UCSD-AML1 (cell line): ENCODE data around the gene KCNJ1.

Experiments
- DNase-seq: peaks from one replicate; lab custom pipeline; 2025; ENCODE audit not compliant: unreplicated experiment; lab: John Stamatoyannopoulos, UW

The KCNJ1 gene

DNA sequence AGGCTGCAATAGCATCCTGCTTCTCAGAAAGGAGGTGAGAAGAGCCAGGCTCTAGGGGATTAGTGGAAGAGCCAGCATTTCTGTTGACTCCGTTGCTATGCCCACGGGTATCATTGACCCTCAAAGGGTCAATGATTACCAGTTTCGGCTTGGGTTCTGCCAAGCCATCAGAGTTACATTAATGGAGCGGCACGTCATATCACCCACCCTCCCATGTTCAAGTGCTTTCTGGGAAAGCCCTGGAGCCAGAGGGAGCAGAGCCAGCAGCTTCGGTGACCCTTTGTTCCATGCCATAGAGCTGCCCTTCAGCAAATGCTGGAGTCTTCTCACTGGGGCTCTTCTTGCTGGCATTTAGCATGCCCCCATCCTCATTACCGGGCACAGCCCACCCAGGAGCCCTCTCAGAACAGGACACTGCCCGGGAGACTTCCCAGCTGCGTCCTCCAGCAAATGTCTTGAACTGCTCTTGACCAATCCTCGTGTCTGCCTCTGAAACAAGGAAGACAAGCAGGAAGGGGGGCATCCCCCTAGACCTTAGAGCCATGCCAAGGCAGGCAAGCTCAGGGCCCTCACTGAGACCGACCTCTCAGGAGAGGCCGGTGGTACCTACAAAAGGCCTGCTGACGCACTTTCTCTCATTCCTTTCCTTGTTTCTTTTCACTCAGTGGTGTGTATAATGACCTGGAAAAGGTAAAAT lies 14.6 kb downstream of the KCNJ1 start:
- DNase-seq, result no peak

DNA sequence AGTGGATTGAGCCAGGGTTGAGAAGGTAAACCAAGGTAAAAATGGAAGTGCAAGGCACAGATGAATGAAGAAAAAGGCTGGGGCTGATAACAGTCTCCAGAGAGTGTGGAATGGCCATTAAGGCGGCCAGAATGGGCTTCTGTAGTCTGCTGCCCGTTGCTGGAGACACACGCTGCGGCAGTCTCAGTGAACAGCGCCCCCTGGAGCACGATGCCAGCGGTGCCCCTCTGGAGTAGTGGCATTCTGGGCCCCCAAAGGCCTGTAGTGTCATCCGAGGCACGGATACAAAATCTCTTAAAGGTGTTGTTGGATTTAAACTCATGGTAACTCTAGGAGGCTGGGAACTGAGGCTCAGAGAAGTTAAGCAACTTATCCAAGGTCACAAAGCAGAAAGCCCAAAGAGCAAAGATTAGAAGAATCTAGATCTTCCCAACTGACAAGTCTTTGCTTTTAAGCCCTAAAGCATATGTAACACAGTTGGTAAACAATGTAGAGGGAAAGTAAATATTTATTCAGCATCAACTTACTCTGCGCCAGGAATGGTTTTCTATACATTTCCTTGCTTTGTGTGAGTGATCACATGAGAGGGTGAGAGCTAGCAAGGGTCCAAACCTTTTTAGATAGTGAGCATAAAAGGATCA lies 18.2 kb downstream of the KCNJ1 start:
- DNase-seq, result peak; percentile 86

DNA sequence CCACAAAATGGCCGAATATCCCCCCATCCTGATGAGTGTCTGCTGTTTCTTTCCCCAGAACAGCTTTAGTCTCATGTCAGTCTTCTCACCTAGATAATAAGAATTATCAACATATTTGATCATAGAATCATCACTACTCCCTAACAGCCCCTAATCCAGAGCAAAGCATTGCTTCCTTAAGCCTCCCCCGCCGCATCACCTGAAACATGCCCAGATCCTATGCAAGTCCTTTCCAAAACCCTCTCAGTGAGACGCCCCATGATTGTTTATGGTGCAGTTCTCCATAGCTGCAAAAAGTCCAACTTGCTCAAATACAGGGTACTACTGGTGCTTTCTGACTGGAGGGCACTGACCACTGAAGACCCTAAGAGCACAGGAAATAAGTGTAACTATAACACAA lies 20.1 kb downstream of the KCNJ1 start:
- no peak for DNase-seq

DNA sequence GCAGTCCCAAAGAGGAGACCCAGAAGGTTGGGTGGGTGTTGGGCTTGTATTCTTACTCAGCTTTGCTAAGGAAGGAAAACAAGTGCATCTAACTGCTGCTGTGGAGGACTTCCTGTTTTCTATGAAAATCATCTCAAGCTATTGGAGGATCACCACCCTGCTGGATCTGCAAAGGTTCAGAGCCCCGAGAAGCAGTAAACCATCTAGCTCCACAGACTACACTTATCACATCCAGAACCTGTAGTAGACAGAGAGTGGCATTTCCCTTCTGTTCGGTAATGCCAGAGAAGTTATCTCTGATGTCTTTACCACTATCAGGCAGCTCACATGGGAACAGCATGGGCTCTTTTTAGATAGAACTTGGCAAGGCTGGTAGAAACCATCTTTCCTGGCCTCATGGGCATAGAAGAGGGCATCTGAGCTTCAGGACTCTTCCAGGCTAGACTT lies 21.7 kb downstream of the KCNJ1 start:
- DNase-seq, result peak; percentile 32

DNA sequence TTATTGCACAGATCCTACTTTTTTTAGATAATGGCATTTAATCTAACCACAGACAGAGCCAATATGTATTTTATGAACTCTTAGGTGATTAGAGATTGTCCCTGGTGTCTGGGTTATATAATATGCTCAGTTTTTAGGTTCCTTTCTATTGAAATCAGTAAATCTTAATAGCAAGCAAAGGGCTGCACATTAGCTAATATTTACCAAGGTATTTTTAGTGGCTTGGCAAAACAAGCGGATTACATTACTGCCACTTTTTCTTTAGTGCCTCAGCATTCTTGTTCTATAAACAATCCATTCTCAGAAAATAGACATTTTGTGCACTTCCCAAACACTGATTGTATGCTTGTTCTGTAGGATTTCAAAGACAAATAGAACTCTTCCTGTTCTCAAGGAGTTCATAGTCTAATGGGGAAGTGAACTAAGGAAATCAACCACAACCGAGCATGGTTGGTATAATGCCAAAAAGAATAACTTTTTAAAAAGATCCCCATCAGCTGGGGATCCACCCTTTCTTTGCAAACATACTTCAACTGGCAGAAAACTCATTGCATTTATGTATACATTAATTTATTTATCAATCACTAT lies 23.8 kb downstream of the KCNJ1 start:
- DNase-seq, result no peak

DNA sequence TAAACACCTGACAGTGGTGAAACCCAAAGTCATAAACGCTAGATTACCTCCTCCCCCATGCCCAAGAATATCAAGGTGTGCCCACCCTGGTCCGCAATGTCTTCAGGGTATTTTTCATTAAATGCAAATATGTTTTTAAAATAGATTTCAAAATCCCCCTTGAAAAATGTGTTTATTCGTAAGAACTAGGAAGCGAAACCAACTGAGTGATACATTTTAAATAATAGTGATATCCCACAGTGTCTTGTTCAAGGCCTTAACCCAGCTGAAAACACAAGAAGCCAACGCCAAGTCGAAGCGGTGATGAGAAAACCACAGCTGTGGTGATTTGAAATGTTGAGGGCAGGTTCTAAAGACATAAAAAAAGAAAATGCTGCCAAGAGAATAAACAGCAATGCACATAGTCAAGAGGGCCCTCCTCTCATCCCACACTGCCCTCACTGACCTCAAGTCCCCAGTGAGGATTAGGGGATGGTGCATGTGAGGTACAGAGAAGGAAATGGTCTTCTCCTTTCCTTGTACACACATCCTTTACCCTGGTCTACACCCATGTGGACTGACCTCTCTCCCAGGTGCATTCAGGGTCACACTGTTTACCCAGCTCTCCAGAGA lies 25.5 kb downstream of the KCNJ1 start:
- DNase-seq, result no peak

DNA sequence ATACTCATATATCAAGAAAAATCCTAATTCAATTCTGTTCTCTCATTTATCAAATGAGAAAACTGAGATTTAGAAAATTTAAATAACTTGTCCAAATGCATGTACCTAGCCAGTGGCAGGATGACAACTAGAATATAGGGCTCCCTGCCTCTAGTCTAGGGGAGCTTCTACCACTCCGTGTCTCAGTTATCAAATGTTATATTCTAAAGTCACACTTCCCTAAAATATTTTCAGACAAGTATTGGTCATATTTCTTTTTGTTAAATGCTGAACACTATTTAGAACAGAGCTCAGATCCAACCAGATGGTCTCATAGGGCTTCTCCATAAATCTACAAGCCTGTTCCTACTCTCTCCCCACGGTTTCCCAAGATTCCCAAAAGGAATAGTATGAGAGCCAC lies 26.3 kb downstream of the KCNJ1 start:
- DNase-seq, result no peak

DNA sequence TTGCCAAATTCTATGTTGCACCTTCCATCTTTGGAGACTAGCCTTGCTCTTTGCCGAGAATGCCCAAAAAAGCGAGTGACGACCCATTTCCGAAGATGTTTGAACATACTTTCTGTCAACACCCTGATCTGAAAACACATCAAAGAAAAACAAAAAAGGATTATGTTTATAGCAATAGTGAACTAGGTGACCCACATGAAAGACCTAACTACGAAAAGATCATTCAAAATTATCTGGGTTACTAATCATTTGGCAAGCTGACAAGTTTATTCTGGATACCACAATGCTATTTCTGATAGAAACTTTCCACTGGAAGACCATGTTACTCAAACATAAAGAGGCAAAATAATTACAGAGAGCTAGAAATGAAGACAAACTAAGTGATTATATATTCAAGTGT lies 27.0 kb downstream of the KCNJ1 start:
- no peak for DNase-seq

DNA sequence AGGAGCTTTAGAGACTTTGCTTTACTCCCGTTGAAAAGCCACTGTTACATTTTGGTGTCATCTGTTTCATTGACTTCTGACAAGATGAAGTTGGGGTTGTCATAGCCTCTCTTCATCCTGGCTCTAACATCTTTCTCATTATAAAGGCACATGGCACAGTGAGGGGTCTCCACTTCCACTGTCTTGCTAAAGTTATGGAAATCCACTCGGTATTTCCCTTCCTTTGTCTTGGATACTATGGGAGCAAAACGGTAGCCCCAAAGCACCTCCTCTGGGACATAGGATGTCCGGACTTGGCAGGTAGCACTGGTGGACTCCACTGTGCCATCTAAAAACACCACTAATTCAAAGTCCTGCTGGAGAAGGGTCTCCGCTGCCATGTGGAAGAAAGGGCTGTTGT lies 28.0 kb downstream of the KCNJ1 start:
- no peak for DNase-seq

DNA sequence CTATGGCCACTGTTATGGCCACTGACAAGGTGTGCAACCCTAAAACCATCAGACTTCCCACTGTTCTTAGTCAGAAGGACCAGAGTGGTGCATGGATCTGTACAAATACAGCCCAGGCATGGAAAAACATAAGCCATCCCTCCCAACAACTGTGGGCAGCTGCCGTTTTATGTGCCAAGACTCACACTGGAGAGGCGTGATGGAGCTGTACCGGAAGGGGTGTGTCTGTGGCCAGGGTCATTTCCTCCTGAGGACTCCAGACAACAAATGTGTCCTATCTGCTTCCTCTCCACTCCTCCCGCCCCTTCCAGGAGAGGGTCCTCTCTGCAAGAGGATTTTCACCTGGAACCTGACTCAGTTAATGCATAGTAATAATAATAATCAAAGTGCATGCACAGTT lies 29.5 kb downstream of the KCNJ1 start:
- peak; percentile 81 for DNase-seq

DNA sequence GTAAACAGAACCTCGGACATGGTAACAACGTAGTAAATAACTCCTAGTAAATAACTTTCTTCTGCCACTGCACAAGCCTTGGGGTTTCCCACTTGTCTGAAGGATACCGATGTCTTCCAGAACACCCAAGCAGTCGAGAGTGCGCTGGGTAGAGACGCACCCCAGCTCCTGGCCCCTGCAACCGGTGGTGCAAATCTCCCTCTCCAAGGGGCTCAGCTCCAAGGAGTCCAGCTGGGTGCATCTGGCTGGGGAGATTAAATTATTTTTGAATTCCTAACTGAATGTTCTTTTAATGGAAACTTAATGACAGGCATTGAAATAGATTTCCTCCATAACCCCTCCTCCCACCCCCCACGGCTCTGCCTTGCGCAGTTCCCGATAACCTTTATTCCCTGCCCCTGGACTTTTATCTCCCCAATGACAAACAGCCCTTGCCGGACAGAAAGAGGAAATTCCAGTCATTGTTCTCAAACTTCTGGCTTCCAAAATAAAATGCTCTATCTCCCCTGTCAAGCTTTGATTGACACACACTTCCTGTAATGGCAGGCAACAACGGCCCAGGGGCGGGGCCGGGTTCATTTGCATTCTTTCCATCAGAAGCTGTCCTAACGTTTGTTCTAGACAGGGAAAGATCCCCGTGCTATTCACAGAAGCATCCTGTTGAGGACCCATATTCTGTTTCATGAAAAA lies 31.2 kb downstream of the KCNJ1 start:
- peak; percentile 89 for DNase-seq

DNA sequence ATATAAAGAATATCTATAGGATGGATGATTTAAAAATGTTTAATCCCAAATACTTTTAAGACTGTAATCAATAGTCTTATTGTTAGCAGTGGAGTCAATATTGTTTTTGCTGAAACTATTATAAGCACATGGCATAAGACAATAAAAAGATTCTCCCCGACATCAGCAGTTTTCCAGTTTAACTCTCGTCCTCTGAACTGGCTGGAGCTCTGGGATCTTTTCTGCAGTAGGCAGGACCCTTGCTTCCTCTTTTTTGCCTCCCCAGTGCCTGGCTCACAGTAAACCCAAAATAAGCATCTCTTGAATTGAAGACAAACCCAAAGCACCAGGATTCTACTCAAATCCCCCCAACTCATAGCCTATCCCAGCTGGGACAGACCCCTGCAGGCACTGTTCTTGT lies 32.9 kb downstream of the KCNJ1 start:
- no peak for DNase-seq

DNA sequence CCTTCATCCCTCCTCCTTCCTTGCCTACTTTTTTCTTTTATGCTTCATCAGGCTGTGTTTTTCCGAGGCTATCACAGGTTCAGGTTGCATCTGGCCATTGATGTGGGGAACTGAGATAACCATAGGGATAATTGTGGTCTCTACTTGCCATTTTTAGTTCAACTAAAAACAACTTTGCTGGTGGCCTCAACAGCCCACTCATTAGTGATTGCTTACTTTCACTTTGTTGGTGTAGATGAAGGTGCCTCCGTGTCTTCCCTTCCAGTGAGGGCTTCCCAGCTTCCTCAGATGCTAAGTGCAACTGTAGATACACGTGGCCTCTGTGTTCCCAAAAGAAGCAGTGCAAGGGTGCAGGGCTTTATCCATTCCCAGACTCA lies 35.0 kb downstream of the KCNJ1 start:
- no peak for DNase-seq

DNA sequence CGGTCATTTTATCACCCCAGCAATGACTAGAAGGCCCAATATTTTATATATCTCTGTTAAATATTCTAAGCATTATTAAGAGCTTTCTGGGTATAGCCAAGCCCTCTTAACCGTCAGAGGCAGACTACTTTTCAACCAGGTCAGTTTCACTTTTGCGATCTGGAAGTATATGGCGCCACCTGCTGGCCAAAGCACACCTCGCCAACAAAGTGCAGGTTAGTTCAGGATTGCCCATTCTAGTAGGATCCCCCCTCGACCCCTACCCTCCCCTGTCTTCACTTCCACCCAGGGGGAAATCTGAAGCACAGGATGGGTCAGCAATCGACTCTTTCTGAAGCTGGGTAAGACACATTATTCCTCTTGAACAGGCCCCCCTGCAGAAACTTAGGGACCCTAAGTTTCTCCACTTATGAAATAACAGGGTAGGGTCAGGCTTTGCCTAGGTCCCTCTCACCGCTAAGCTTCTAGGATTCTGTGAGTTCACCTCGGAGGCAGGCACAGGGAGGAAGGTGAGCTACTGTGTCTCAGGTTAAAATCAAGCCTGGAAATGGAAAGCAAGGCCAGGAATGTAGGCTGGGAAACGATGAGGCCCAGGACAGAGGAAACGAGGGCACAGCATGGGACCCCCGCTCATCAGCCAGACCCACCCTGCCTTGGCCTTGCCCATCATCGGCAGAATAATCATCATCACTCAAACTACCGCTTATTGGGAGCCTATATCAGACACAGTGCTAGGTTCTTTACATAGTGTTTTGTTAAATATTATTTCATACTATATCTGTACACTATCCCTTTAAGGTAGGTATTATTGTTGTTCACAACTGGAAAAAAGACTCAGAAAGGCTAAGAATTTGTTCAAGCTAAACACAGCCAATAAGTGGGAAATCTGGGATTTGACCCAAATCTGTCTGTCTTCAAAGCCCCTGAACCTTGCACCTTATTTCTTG lies 35.6 kb downstream of the KCNJ1 start:
- DNase-seq, result peak; percentile 85

DNA sequence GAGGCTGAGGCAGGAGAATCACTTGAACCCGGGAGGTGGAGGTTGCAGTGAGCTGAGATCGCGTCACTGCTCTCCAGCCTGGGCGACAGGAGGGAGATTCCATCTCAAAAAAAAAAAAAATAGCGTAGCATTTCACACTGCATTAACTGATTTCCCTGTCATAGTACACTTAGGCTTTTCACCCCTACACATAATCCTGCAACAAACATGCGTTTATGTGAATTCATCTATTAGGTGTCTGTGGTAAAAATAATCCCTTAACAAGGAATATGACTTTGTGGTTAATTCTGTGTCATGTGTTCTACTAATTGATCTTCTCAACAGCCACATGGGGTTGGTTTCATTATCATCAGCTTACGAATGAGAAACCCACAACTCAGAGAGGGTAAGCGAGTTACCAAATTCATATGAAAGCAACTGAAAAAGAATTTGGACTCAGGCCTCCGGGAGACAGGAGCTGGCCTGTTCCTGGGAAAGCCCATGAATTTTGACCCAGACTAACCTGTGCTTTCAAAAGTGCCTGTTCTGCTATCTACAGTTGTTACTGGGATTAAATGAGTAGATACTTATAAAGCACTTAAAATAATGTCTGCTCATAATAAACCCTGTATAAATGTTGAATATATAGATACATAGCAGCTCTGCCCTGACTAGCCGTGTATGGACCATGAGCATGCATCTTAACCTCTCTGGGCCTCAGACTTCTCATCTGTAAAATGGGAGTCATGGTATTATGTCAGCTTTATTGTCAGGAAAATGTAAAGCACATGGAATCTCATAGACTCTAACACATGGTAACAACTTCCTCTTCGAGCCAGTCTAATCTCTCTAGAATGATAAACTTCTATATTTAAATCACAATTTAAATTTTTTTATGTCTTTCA lies 36.6 kb downstream of the KCNJ1 start:
- DNase-seq, result no peak

DNA sequence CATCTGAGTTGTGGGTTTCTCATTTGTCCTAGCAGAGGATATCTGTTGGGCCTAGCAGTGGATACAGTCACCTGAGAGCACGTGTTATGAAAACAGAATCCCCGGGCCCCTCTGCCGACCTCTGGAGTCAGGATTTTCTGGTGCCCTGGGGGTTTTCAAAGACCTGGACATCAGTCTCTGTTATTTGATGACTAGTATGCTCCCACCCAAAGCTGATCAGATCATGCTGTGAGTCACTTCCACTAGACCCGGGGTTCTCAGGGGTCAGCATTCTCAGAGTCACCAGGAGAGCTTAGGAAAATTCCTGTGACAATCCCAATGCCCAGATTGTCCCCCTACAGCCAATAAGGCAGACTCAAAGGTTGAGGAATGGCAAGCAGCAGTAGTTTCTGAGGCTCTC lies 38.7 kb downstream of the KCNJ1 start:
- no peak for DNase-seq

DNA sequence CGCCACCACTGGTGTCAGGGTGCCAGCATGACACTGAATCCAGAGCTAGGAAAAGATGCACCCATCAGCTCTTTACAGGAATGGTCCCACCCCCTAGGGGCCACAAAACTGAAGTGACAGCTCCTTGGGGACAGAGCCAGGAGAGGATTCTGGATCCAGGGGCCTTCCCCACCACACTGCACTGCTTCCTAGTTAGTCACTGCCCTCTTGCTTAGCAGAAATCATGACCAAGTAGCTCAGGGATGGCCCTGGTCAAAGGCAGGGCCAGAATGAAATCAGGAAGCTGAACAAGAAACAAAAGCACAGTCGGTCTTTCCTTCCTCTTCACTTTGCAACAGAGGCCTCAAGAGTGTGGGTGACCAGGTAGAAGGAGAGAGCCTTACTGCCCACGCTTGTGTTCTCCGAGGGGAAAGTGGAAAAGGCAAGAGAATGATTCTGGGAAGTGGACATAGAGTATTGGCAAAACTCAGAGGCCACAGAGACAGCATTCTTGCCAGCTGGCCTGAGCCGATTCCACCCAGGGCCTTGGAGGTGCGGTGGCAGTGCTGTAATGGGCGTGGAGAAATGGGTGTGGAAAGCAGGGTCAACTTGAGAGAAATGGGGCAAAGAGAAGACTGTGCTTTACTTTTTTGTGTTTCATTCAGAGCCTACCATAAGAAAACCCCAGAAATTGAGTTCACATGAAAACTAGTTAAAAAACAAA lies 39.8 kb downstream of the KCNJ1 start:
- DNase-seq, result no peak

DNA sequence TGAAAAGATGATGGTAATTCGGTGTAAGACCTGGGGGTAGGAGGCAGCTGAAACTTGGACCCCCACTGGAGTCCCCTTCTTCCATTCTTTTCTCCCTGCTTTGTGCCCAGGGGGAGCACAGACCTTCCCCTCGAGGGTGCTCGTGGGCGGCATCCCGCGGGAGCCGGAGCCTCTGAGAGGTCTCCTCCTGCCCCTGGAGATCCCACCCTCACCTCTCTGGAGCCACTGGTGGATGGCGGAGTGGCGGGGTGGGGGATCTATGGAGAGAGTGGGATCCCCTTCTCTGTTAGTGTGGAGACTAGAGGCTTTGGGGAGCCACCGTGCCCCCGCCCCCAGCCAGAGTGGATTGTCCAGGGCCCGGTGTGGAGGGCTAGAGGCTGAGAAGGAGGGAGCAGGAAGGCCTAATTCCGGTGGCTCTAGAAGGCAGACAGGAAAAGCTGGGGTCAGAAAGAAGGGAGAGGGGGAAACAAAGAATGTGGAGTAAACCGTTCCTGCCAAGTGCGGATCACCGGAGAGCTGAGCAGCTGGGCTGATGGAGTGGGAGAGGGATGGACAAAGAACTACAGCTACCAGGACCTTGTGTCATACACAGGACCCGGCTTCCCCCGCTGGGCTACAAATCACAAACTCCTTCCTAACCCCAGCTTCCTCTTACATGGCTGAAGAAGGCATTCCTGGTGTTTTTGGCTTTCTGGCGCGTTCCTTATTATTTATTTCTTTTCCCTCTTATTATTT lies 41.9 kb downstream of the KCNJ1 start:
- DNase-seq, result no peak
